SK-N-SH (cell line): ENCODE results near the gene TMOD2. TPM values are rescaled to one million over a fixed set of nuclear protein-coding genes. Genes with fewer than 3 reads are reported as not detected.
A peak's percentile ranks its signal among the peaks of the same experiment; 100 is the strongest.

Source experiments
- CTCF ChIA-PET: fragments of 300-600, 350-600 bp; formaldehyde crosslinking; extraction: SDS; loops from one replicate; lab custom pipeline; 2021; lab: Yijun Ruan, JAX
- POLR2A ChIA-PET: fragments of 350-600 bp; sonication (Branson Sonifier 250); formaldehyde crosslinking; extraction: SDS; loops from one replicate; lab custom pipeline; 2020; ENCODE audit warnings: antibody characterized with exemption, inconsistent platforms; lab: Yijun Ruan, JAX
- DNase-seq: peaks from one replicate; pipeline ENCODE4 v3.0.0; 2012
- H2AFZ ChIP-seq: fragments of 200-600 bp; sonication (generic); 2 replicates; pipeline ENCODE4 v1.8.1; 2016; ENCODE audit warnings: antibody characterized with exemption, mild to moderate bottlenecking, low read depth
- H3F3A ChIP-seq: fragments of 200-600 bp; sonication (generic); replicated peaks from 2 replicates; pipeline ENCODE3; 2016; ENCODE audit warnings: antibody characterized with exemption, mild to moderate bottlenecking; ENCODE audit not compliant: insufficient read depth
- H3K27ac ChIP-seq, 2 experiments: fragments of 200-500 bp in 1 of 2; fragments of 200-600 bp in 1 of 2; sonication (Bioruptor generic) in 1 of 2; sonication (generic), shearing (Covaris generic) in 1 of 2; 2 replicates each; pipeline versions ENCODE4 v1.5.1 to v1.6.1; 2014 to 2016; ENCODE audit warnings: low read depth in 2 of 2, inconsistent platforms in 1 of 2, low read length in 1 of 2, mild to moderate bottlenecking in 1 of 2, mixed read lengths in 1 of 2
- H3K27me3 ChIP-seq: fragments of 200-600 bp; sonication (generic), shearing (Covaris generic); 2 replicates; pipeline ENCODE4 v1.6.1; 2016; ENCODE audit warnings: mixed run types; ENCODE audit not compliant: insufficient read depth
- H3K36me3 ChIP-seq, 2 experiments: fragments of 200-500 bp in 1 of 2; fragments of 200-600 bp in 1 of 2; sonication (Bioruptor generic) in 1 of 2; sonication (generic) in 1 of 2; replicated peaks in 1 of 2; 2 replicates each; pipeline versions ENCODE3 to v1.5.1; 2014 to 2016; ENCODE audit warnings: low read length in 1 of 2, mild to moderate bottlenecking in 1 of 2; ENCODE audit not compliant: insufficient read depth in 2 of 2, control insufficient read depth in 1 of 2
- H3K4me1 ChIP-seq, 2 experiments: fragments of 200-500 bp in 1 of 2; fragments of 200-600 bp in 1 of 2; sonication (Bioruptor generic) in 1 of 2; sonication (generic), shearing (Covaris generic) in 1 of 2; 2 replicates each; pipeline versions ENCODE4 v1.5.1 to v1.6.1; 2014 to 2016; ENCODE audit warnings: low read depth in 1 of 2, low read length in 1 of 2, mixed run types in 1 of 2; ENCODE audit not compliant: insufficient read depth in 2 of 2, control insufficient read depth in 1 of 2
- H3K4me2 ChIP-seq: fragments of 200-600 bp; sonication (generic), shearing (Covaris generic); 2 replicates; pipeline ENCODE4 v1.6.1; 2017; ENCODE audit warnings: mixed run types
- H3K4me3 ChIP-seq, 2 experiments: fragments of 200-500 bp in 1 of 2; fragments of 200-600 bp in 1 of 2; sonication (Bioruptor generic) in 1 of 2; sonication (generic), shearing (Covaris generic) in 1 of 2; 2 replicates each; pipeline versions ENCODE4 v1.5.1 to v1.8.1; 2014 to 2016; ENCODE audit warnings: low read depth in 2 of 2, inconsistent platforms in 1 of 2, low read length in 1 of 2, mild to moderate bottlenecking in 1 of 2, mixed read lengths in 1 of 2, moderate library complexity in 1 of 2
- H3K79me2 ChIP-seq: fragments of 200-600 bp; sonication (generic); 2 replicates; pipeline ENCODE4 v1.8.1; 2017; ENCODE audit warnings: mild to moderate bottlenecking; ENCODE audit not compliant: insufficient read depth
- H3K9ac ChIP-seq: fragments of 200-600 bp; sonication (generic); 2 replicates; pipeline ENCODE4 v1.6.1; 2017; ENCODE audit warnings: mixed run types
- H3K9me2 ChIP-seq: fragments of 200-600 bp; sonication (generic); 2 replicates; pipeline ENCODE4 v1.6.1; 2017; ENCODE audit warnings: mixed run types
- H3K9me3 ChIP-seq: fragments of 200-600 bp; sonication (generic); 2 replicates; pipeline ENCODE4 v1.6.1; 2017; ENCODE audit warnings: mixed run types, mild to moderate bottlenecking, moderate library complexity
- H4K20me1 ChIP-seq: fragments of 200-600 bp; sonication (generic); 2 replicates; pipeline ENCODE4 v1.6.1; 2017; ENCODE audit warnings: mild to moderate bottlenecking, mixed run types; ENCODE audit not compliant: insufficient read depth
- CHD2 ChIP-seq: fragments of 150-350 bp; IDR thresholded peaks from 2 replicates; pipeline ENCODE4 v1.6.1; 2018; ENCODE audit warnings: low read length; ENCODE audit not compliant: partially characterized antibody
- ELF1 ChIP-seq: IDR thresholded peaks from 2 replicates; pipeline ENCODE4 v1.4.0; 2012
- EP300 ChIP-seq, 2 experiments: IDR thresholded peaks; 2 replicates each; pipeline versions ENCODE4 v1.4.0 to v1.6.1; 2012; ENCODE audit warnings: borderline replicate concordance in 1 of 2, low read depth in 1 of 2, low read length in 1 of 2
- FOXM1 ChIP-seq: IDR thresholded peaks from 2 replicates; pipeline ENCODE4 v1.4.0; 2012; ENCODE audit warnings: low read depth, mild to moderate bottlenecking
- JUND ChIP-seq: IDR thresholded peaks from 2 replicates; pipeline ENCODE4 v1.4.0; 2012
- NFIC ChIP-seq: IDR thresholded peaks from 2 replicates; pipeline ENCODE4 v1.4.0; 2012; ENCODE audit warnings: borderline replicate concordance
- RAD21 ChIP-seq: IDR thresholded peaks from 2 replicates; pipeline ENCODE4 v1.6.1; 2012; ENCODE audit warnings: mild to moderate bottlenecking, low read length
- TAF1 ChIP-seq: IDR thresholded peaks from 2 replicates; pipeline ENCODE4 v1.6.1; 2012; ENCODE audit warnings: low read depth, mild to moderate bottlenecking, low read length, moderate library complexity, borderline replicate concordance
- TCF12 ChIP-seq: IDR thresholded peaks from 2 replicates; pipeline ENCODE4 v1.4.0; 2012
- TEAD4 ChIP-seq: IDR thresholded peaks from 2 replicates; pipeline ENCODE4 v1.4.0; 2012; ENCODE audit warnings: mild to moderate bottlenecking, borderline replicate concordance; ENCODE audit not compliant: insufficient read depth
- YY1 ChIP-seq: IDR thresholded peaks from 2 replicates; pipeline ENCODE4 v1.4.0; 2012; ENCODE audit warnings: low read depth, mild to moderate bottlenecking
- WGBS: methylation state at CpG from one replicate; pipeline ENCODE4 v1.1.6; 2017; ENCODE audit warnings: low lambda C conversion rate; 5-methylcytosine and 5-hydroxymethylcytosine counted together
- polyA plus RNA-seq, 3 experiments: library from polyadenylated mRNA; depleted of rRNA; stranded (reverse); fragments of >200 nt; gene quantifications; 2 replicates each; pipeline ENCODE4 v1.2.3, GENCODE V29; 2012
- TF ChIP-seq, protein P1 (sequence below): fragments of 200-600 bp; sonication (generic); IDR thresholded peaks from 2 replicates; pipeline ENCODE4 v1.6.1; 2017; ENCODE audit warnings: antibody characterized with exemption, mild to moderate bottlenecking, moderate library complexity
- TF ChIP-seq, protein P2 (sequence below): IDR thresholded peaks from 2 replicates; pipeline ENCODE4 v1.4.0; 2012; ENCODE audit warnings: low read depth, borderline replicate concordance
- TF ChIP-seq, protein P3 (sequence below): IDR thresholded peaks from 2 replicates; pipeline ENCODE4 v1.4.0; 2012; ENCODE audit warnings: low read depth, borderline replicate concordance

The TMOD2 gene
- polyA plus RNA-seq, 1 of the 3 experiments (the other 2 are of a cell fraction), result 2.7 TPM

DNA sequence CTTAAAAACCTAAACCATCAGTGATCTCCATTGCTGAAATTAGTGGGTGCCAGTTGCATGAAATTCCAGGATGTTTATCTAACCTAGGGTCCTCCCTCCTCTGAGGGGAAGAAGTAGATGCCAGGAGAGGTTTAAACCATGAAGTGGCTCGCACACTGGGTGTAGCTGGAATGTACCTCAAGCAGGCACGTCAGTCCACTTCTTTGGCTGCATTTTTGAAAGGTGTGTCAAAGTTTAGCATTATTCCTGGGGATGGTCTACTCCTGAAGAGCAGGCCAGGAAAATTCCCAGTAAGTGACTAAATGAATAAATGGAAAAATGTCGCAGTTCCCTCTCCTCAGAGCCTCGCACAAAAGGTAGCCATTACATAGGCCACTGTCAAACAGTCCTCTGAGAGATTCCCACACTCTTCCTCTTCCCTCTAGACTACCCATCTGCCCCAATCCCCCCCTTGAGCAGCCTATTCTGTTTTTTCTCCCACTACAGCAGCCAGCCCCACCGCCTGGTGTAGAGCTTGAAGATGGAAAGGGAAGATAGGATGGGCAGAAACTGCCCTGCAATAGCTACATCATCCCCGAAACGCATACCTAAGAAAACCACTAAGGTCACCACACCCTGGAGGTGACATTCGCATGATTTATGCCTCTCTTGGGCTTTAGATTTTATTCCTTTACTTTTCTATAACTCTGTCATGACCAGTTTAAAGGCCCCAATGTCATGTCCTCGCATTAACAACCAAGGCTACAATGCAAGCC lies 77.4 kb downstream of the TMOD2 start:
- DNase-seq, result no peak
- CTCF ChIA-PET, result interaction anchor here (1.0 kb wide), 1 partner anchor 29 kb away, joined by 3 read pairs; no protein-coding TSS in a partner anchor

More for the DNA sequence above, 77.4 kb downstream of the TMOD2 start:
- no peak overlapping the region for H3K9ac ChIP-seq
- no peaks in the 10 kb centered on the region for H3K9me3 ChIP-seq
- TF ChIP-seq, protein P1, sequence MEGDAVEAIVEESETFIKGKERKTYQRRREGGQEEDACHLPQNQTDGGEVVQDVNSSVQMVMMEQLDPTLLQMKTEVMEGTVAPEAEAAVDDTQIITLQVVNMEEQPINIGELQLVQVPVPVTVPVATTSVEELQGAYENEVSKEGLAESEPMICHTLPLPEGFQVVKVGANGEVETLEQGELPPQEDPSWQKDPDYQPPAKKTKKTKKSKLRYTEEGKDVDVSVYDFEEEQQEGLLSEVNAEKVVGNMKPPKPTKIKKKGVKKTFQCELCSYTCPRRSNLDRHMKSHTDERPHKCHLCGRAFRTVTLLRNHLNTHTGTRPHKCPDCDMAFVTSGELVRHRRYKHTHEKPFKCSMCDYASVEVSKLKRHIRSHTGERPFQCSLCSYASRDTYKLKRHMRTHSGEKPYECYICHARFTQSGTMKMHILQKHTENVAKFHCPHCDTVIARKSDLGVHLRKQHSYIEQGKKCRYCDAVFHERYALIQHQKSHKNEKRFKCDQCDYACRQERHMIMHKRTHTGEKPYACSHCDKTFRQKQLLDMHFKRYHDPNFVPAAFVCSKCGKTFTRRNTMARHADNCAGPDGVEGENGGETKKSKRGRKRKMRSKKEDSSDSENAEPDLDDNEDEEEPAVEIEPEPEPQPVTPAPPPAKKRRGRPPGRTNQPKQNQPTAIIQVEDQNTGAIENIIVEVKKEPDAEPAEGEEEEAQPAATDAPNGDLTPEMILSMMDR, result no peak
- TF ChIP-seq TCF12, result no peak
- TF ChIP-seq TEAD4, result no peak
- TF ChIP-seq EP300 (IDR thresholded peaks at IDR 0.05; ENCODE audit: borderline replicate concordance in 1 of 2, low read depth in 1 of 2, low read length in 1 of 2), result no peak
- TF ChIP-seq RAD21, result no peak
- TF ChIP-seq TAF1, result no peak
- TF ChIP-seq, protein P2, sequence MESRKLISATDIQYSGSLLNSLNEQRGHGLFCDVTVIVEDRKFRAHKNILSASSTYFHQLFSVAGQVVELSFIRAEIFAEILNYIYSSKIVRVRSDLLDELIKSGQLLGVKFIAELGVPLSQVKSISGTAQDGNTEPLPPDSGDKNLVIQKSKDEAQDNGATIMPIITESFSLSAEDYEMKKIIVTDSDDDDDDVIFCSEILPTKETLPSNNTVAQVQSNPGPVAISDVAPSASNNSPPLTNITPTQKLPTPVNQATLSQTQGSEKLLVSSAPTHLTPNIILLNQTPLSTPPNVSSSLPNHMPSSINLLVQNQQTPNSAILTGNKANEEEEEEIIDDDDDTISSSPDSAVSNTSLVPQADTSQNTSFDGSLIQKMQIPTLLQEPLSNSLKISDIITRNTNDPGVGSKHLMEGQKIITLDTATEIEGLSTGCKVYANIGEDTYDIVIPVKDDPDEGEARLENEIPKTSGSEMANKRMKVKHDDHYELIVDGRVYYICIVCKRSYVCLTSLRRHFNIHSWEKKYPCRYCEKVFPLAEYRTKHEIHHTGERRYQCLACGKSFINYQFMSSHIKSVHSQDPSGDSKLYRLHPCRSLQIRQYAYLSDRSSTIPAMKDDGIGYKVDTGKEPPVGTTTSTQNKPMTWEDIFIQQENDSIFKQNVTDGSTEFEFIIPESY, result no peak
- TF ChIP-seq CHD2, result no peak
- no peak for TF ChIP-seq JUND
- no peak for TF ChIP-seq FOXM1
- TF ChIP-seq NFIC, result no peak
- TF ChIP-seq, protein P3, sequence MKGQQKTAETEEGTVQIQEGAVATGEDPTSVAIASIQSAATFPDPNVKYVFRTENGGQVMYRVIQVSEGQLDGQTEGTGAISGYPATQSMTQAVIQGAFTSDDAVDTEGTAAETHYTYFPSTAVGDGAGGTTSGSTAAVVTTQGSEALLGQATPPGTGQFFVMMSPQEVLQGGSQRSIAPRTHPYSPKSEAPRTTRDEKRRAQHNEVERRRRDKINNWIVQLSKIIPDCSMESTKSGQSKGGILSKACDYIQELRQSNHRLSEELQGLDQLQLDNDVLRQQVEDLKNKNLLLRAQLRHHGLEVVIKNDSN, result no peak
- TF ChIP-seq ELF1, result no peak
- TF ChIP-seq YY1, result no peak
- no peaks in the 10 kb centered on the region for H3K27me3 ChIP-seq
- H3K4me1 ChIP-seq, result peaks cover 7 to 8% of the 10 kb centered on the region in 2 experiments; a peak in 3 of 4 replicates
- no peaks in the 10 kb centered on the region for H3K9me2 ChIP-seq
- peaks cover 44% of the 10 kb centered on the region for H3K79me2 ChIP-seq
- H3F3A ChIP-seq, result peaks cover 9% of the 10 kb centered on the region
- POLR2A ChIA-PET, result interaction anchor here (1.5 kb wide), 1 partner anchor 10 kb away, joined by 6 read pairs; no protein-coding TSS in a partner anchor
- no peak overlapping the region; a peak in 1 of 4 replicates for H3K4me3 ChIP-seq
- H2AFZ ChIP-seq, result peak overlapping the region; percentile 27; the same call in 1 of the 2 replicates
- 56% methylated on average over 9 of the region's 9 CpGs for WGBS
- H4K20me1 ChIP-seq, result peaks cover 30% of the 10 kb centered on the region
- no peak overlapping the region; a peak in 1 of 4 replicates for H3K27ac ChIP-seq
- H3K36me3 ChIP-seq, result peaks cover 0 to 4% of the 10 kb centered on the region in 2 experiments
- no peak overlapping the region for H3K4me2 ChIP-seq
